Activated naive CD8-positive, alpha-beta T cell treated with anti-CD3 and anti-CD28 coated beads, Interleukin-2, amount 10 ng/mL, durations not matched to agents 7 days and 5 days (primary cell): Measurements from ENCODE around the gene SPINK6. TPM values are rescaled to one million over a fixed set of nuclear protein-coding genes. Genes with fewer than 3 reads are reported as not detected.

Experiments
- ATAC-seq: fragments of 150-1000 bp; cut with Tn5 transposase; one replicate; pipeline ENCODE4 v1.10.0; 2021; ENCODE audit warnings: low read depth, moderate library complexity
- POLR2A ChIA-PET: fragments of 350-600 bp; sonication (Branson Sonifier 250); formaldehyde crosslinking; loops from one replicate; lab custom pipeline; 2021; ENCODE audit warnings: antibody characterized with exemption; lab: Charles Lee
- DNase-seq: peaks from one replicate; pipeline ENCODE4 v3.0.0; 2021
- H3K27ac Mint-ChIP-seq: one replicate; pipeline ENCODE4 v1.8.0; 2022; ENCODE audit warnings: mild to moderate bottlenecking, mixed read lengths
- H3K27me3 Mint-ChIP-seq: one replicate; pipeline ENCODE4 v1.8.0; 2022; ENCODE audit warnings: mild to moderate bottlenecking, moderate library complexity, mixed read lengths
- H3K36me3 Mint-ChIP-seq: one replicate; pipeline ENCODE4 v1.8.0; 2021; ENCODE audit warnings: mild to moderate bottlenecking, mixed read lengths
- H3K4me1 Mint-ChIP-seq: one replicate; pipeline ENCODE4 v1.8.0; 2021; ENCODE audit warnings: mixed read lengths
- H3K4me3 Mint-ChIP-seq: one replicate; pipeline ENCODE4 v1.8.0; 2022; ENCODE audit warnings: mild to moderate bottlenecking, moderate library complexity, mixed read lengths
- H3K9me3 Mint-ChIP-seq: one replicate; pipeline ENCODE4 v1.8.0; 2021; ENCODE audit warnings: mixed read lengths
- total RNA-seq, 2 experiments: library from RNA; stranded (reverse); gene quantifications; one replicate each; pipeline ENCODE4 v1.2.3, GENCODE V29; 2021

SPINK6 gene
- total RNA-seq, 2 experiments from 2014 or later = not detected

DNA sequence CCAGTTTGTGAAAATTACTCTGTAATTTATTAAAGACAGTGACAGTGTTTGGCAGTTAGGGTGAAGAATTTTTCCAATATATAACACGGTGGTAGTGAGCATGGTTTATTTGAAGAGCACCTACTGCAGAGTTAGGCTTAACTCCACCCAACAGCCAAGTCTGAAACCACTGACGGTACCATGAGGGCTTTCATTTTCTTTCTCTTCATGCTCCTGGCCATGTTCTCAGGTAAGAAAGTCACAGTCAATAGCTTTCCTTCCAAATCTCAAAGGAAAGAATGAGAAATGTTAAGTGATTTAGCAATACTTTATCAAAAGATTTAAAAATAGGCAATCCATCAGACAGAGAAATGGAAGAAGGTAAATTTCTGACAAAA lies 35.6 kb downstream of the SPINK6 start, which contains the start of gene MARCOL:
Gene MARCOL (plus strand): TSS at position 108 of the 377 bp plus-strand sequence. CDS start 73 bp downstream, at position 181.
- no peaks in the 10 kb centered on the region for H3K36me3 Mint-ChIP-seq
- H3K27me3 Mint-ChIP-seq = no peaks in the 10 kb centered on the region
- DNase-seq = no peak
- no peaks in the 10 kb centered on the region for H3K4me1 Mint-ChIP-seq
- POLR2A ChIA-PET = no interaction called here
- no peak for ATAC-seq
- H3K4me3 Mint-ChIP-seq = no peak within 1 kb of the TSS
- H3K27ac Mint-ChIP-seq = no peak within 1 kb of the TSS
- H3K9me3 Mint-ChIP-seq = peaks cover 1% of the 10 kb centered on the region

GRCh38 chr5:148248894-148249293 lies 46.1 kb downstream of the SPINK6 start:
- DNase-seq (no peak), ATAC-seq (no peak)
- H3K4me1 Mint-ChIP-seq = no peaks in the 10 kb centered on the region
- no peak overlapping the region for H3K27ac Mint-ChIP-seq
- POLR2A ChIA-PET = no interaction called here
- H3K4me3 Mint-ChIP-seq = no peak overlapping the region
- no peaks in the 10 kb centered on the region for H3K36me3 Mint-ChIP-seq
- H3K9me3 Mint-ChIP-seq = no peaks in the 10 kb centered on the region
- no peaks in the 10 kb centered on the region for H3K27me3 Mint-ChIP-seq

GRCh38 chr5:148255456-148255855 lies 52.6 kb downstream of the SPINK6 start:
- Mint-ChIP-seq H3K36me3 (no peaks in the 10 kb centered on the region), H3K27me3 (no peaks in the 10 kb centered on the region), H3K4me3 (no peak overlapping the region), H3K4me1 (no peaks in the 10 kb centered on the region), H3K9me3 (peaks cover 3% of the 10 kb centered on the region), H3K27ac (no peak overlapping the region)
- POLR2A ChIA-PET = no interaction called here
- DNase-seq = no peak
- ATAC-seq = no peak

- POLR2A ChIA-PET = no interaction called here
These were observed 56.4 kb downstream of the SPINK6 start for GRCh38 chr5:148259288-148259687.

DNA sequence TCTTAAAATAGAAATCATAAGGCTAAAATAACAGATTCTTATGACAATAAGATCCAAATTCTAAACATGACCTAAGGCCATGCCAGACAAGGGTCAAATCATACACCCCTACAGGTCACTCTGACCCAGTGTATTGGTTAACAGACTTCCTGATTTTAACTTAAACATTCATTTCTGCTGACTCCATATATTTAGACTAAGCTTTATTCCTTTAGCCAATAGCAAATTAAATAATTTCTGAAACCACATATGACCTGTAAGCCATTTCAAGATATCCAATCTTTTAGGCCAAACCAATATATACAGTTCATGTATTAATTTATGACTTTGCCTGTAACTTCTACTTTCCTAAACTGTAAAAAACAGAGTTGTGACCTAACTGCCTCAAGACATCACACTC lies 58.4 kb downstream of the SPINK6 start:
- ATAC-seq (no peak), DNase-seq (no peak)
- POLR2A ChIA-PET = no interaction called here
- Mint-ChIP-seq H3K27ac (no peak overlapping the region), H3K9me3 (peaks cover 3% of the 10 kb centered on the region), H3K27me3 (no peaks in the 10 kb centered on the region), H3K4me1 (no peaks in the 10 kb centered on the region), H3K36me3 (no peaks in the 10 kb centered on the region), H3K4me3 (no peak overlapping the region)

More at GRCh38 chr5:148259288-148259687, 56.4 kb downstream of the SPINK6 start:
- no peak overlapping the region for H3K27ac Mint-ChIP-seq
- DNase-seq (no peak), ATAC-seq (no peak)
- no peaks in the 10 kb centered on the region for H3K36me3 Mint-ChIP-seq
- H3K9me3 Mint-ChIP-seq = peaks cover 3% of the 10 kb centered on the region
- no peak overlapping the region for H3K4me3 Mint-ChIP-seq
- H3K27me3 Mint-ChIP-seq = no peaks in the 10 kb centered on the region
- no peaks in the 10 kb centered on the region for H3K4me1 Mint-ChIP-seq

Other genes starting within 250 kb of the SPINK6 start
- not detected for gene SPINK5, start 139.1 kb upstream of the SPINK6 start, total RNA-seq
- not detected for gene SPINK14, start 34.5 kb upstream of the SPINK6 start, total RNA-seq
- not detected for gene MARCOL, start 35.5 kb downstream of the SPINK6 start, total RNA-seq
- not detected for gene SPINK13, start 65.8 kb downstream of the SPINK6 start, total RNA-seq
- gene SPINK7, start 109.4 kb downstream of the SPINK6 start, total RNA-seq = not detected
- gene SPINK9, start 132.5 kb downstream of the SPINK6 start, total RNA-seq = not detected
- gene FBXO38, start 180.9 kb downstream of the SPINK6 start, total RNA-seq = 10 to 100 TPM; 60.5 to 65.8 TPM